WTC11 (cell line): ENCODE data around the gene RASSF4. TPM values are rescaled to one million over a fixed set of nuclear protein-coding genes. Genes with fewer than 3 reads are reported as not detected.

ENCODE experiments used
- ATAC-seq: fragments of 200-7000 bp; cut with Tn5 transposase; 2 replicates; pipeline ENCODE4 v1.10.0; 2021; ENCODE audit warnings: mild to moderate bottlenecking, moderate library complexity
- CTCF ChIA-PET: fragments of 300-600 bp; sonication (Branson Sonifier 250); formaldehyde crosslinking; loops from one replicate; lab custom pipeline; 2021; ENCODE audit warnings: antibody characterized with exemption; lab: Charles Lee
- POLR2A ChIA-PET: fragments of 350-600 bp; sonication (Branson Sonifier 250); formaldehyde crosslinking; loops from one replicate; lab custom pipeline; 2021; ENCODE audit warnings: antibody characterized with exemption; lab: Charles Lee
- DNase-seq: peaks from one replicate; pipeline ENCODE4 v3.0.0; 2021; ENCODE audit warnings: low spot score
- H3K27ac Mint-ChIP-seq: 2 replicates; pipeline ENCODE4 v1.8.0; 2021; ENCODE audit warnings: mixed read lengths
- H3K27me3 Mint-ChIP-seq: 2 replicates; pipeline ENCODE4 v1.8.0; 2021; ENCODE audit warnings: low read depth, mild to moderate bottlenecking, moderate library complexity, mixed read lengths
- H3K36me3 Mint-ChIP-seq: 2 replicates; pipeline ENCODE4 v1.8.0; 2021; ENCODE audit warnings: mixed read lengths
- H3K4me1 Mint-ChIP-seq: 2 replicates; pipeline ENCODE4 v1.8.0; 2022; ENCODE audit warnings: mixed read lengths
- H3K4me3 Mint-ChIP-seq: 2 replicates; pipeline ENCODE4 v1.8.0; 2021; ENCODE audit warnings: mild to moderate bottlenecking, moderate library complexity, mixed read lengths
- H3K9me3 Mint-ChIP-seq: 2 replicates; pipeline ENCODE4 v1.8.0; 2021; ENCODE audit warnings: mixed read lengths
- CREM ChIP-seq: sonication (generic); formaldehyde crosslinking; IDR thresholded peaks from 2 replicates; pipeline ENCODE4 v1.8.1; 2022; ENCODE audit warnings: mild to moderate bottlenecking, missing genetic modification reagents, moderate library complexity
- ELF4 ChIP-seq: sonication (generic); formaldehyde crosslinking; IDR thresholded peaks from 2 replicates; pipeline ENCODE4 v1.8.1; 2022; ENCODE audit warnings: low read depth, mild to moderate bottlenecking, moderate library complexity, missing genetic modification reagents
- GTF2I ChIP-seq: fragments of 250-450 bp; sonication (Bioruptor Pico); conservative IDR thresholded peaks from 2 replicates; pipeline ENCODE4 v1.4.0; 2021; ENCODE audit warnings: mild to moderate bottlenecking
- MAX ChIP-seq: sonication (generic); formaldehyde crosslinking; IDR thresholded peaks from 2 replicates; pipeline ENCODE4 v1.8.0; 2022; ENCODE audit warnings: mild to moderate bottlenecking, missing genetic modification reagents
- MYBL2 ChIP-seq: sonication (generic); formaldehyde crosslinking; IDR thresholded peaks from 2 replicates; pipeline ENCODE4 v1.8.1; 2023; ENCODE audit warnings: mild to moderate bottlenecking, moderate library complexity, missing genetic modification reagents
- NFATC4 ChIP-seq: fragments of 250-450 bp; sonication (Bioruptor Pico); IDR thresholded peaks from 2 replicates; pipeline ENCODE4 v1.9.0; 2021; ENCODE audit warnings: mild to moderate bottlenecking
- NR1H2 ChIP-seq: sonication (generic); formaldehyde crosslinking; IDR thresholded peaks from 2 replicates; pipeline ENCODE4 v1.9.0; 2021; ENCODE audit warnings: mild to moderate bottlenecking, moderate library complexity, missing genetic modification reagents
- NR2C2 ChIP-seq: sonication (generic); formaldehyde crosslinking; IDR thresholded peaks from 2 replicates; pipeline ENCODE4 v1.8.0; 2022; ENCODE audit warnings: mild to moderate bottlenecking, missing genetic modification reagents
- NR3C1 ChIP-seq: sonication (generic); formaldehyde crosslinking; conservative IDR thresholded peaks from 2 replicates; pipeline ENCODE4 v1.8.1; 2023; ENCODE audit warnings: low read depth, mild to moderate bottlenecking, missing genetic modification reagents
- OVOL2 ChIP-seq: fragments of 250-450 bp; sonication (Bioruptor Pico); IDR thresholded peaks from 2 replicates; pipeline ENCODE4 v1.9.0; 2021; ENCODE audit warnings: mild to moderate bottlenecking, borderline replicate concordance
- RORB ChIP-seq: fragments of 250-450 bp; sonication (Bioruptor Pico); IDR thresholded peaks from 2 replicates; pipeline ENCODE4 v1.9.0; 2021; ENCODE audit warnings: mild to moderate bottlenecking
- SMAD4 ChIP-seq: sonication (generic); formaldehyde crosslinking; IDR thresholded peaks from 2 replicates; pipeline ENCODE4 v1.8.0; 2022; ENCODE audit warnings: mild to moderate bottlenecking, missing genetic modification reagents
- SOX15 ChIP-seq: fragments of 250-450 bp; sonication (Bioruptor Pico); IDR thresholded peaks from 2 replicates; pipeline ENCODE4 v1.9.0; 2021; ENCODE audit warnings: mild to moderate bottlenecking
- TEAD1 ChIP-seq: sonication (generic); formaldehyde crosslinking; IDR thresholded peaks from 2 replicates; pipeline ENCODE4 v1.8.0; 2022; ENCODE audit warnings: mild to moderate bottlenecking, missing genetic modification reagents
- USF2 ChIP-seq: sonication (generic); formaldehyde crosslinking; IDR thresholded peaks from 2 replicates; pipeline ENCODE4 v1.8.1; 2023; ENCODE audit warnings: mild to moderate bottlenecking, missing genetic modification reagents, moderate library complexity
- ZNF232 ChIP-seq: sonication (generic); formaldehyde crosslinking; IDR thresholded peaks from 2 replicates; pipeline ENCODE4 v1.8.0; 2022; ENCODE audit warnings: mild to moderate bottlenecking, missing genetic modification reagents
- ZNF263 ChIP-seq: sonication (generic); formaldehyde crosslinking; IDR thresholded peaks from 2 replicates; pipeline ENCODE4 v1.8.1; 2022; ENCODE audit warnings: low read depth, mild to moderate bottlenecking, moderate library complexity, missing genetic modification reagents
- ZNF416 ChIP-seq: fragments of 250-450 bp; sonication (Bioruptor Pico); IDR thresholded peaks from 2 replicates; pipeline ENCODE4 v1.9.0; 2021; ENCODE audit warnings: mild to moderate bottlenecking, inconsistent platforms
- ZSCAN18 ChIP-seq: fragments of 250-450 bp; sonication (Bioruptor Pico); IDR thresholded peaks from 2 replicates; pipeline ENCODE4 v2.1.2; 2022; ENCODE audit warnings: mild to moderate bottlenecking, moderate library complexity
- total RNA-seq: library from RNA; stranded (reverse); gene quantifications from 3 replicates; pipeline ENCODE4 v1.2.3, GENCODE V29; 2021
- TF ChIP-seq, protein P1 (sequence below): sonication (generic); formaldehyde crosslinking; IDR thresholded peaks from 2 replicates; pipeline ENCODE4 v1.8.0; 2022; ENCODE audit warnings: mild to moderate bottlenecking, missing genetic modification reagents
- TF ChIP-seq, protein P2 (sequence below): fragments of 250-450 bp; sonication (Bioruptor Pico); IDR thresholded peaks from 2 replicates; pipeline ENCODE4 v1.9.0; 2021; ENCODE audit warnings: moderate library complexity, mild to moderate bottlenecking, inconsistent platforms, borderline replicate concordance
- TF ChIP-seq, protein P3 (sequence below): sonication (generic); formaldehyde crosslinking; conservative IDR thresholded peaks from 2 replicates; pipeline ENCODE4 v1.8.1; 2023; ENCODE audit warnings: mild to moderate bottlenecking, low read depth, missing genetic modification reagents, moderate library complexity
- TF ChIP-seq, protein P4 (sequence below): sonication (generic); formaldehyde crosslinking; IDR thresholded peaks from 2 replicates; pipeline ENCODE4 v1.8.1; 2023; ENCODE audit warnings: mild to moderate bottlenecking, missing genetic modification reagents, borderline replicate concordance

RASSF4 gene
- total RNA-seq, 1 experiment from 2014 or later: 15.7 TPM

DNA sequence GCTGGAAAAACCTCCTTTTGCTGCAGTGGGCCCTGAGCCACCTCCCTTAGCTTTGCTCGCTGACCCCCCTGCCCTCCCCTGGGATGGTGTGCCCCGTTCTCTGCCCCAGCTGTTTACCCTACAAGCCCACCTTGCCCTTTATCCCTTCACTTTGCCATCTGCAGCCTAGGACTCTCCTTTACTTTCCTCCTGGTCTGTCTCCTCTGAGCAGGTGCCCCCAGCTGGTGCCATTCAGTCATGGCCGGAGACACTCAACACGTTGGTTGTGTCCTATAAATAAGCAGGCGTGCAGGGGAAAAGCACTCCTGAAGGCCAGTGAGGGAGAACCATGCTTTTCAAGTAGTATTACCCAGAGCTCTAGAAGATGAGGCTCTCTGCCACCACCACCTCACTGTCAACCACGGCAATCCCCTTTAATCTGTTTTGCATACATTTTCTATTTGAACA, 6.1 kb downstream of the RASSF4 start:
- DNase-seq (no peak), ATAC-seq (no peak)
- CTCF ChIA-PET: interaction anchor here (0.9 to 3.6 kb wide), 8 partner anchors 8 to 33 kb away, joined by 3 to 25 read pairs (median 7); no protein-coding TSS in a partner anchor
- no peaks in the 10 kb centered on the region for H3K9me3 Mint-ChIP-seq
- H3K27me3 Mint-ChIP-seq: peaks cover 2% of the 10 kb centered on the region
- TF ChIP-seq ZNF263 (CRISPR knock-in tag): no peak
- TF ChIP-seq MYBL2: no peak
- no peak for TF ChIP-seq SOX15 (CRISPR knock-in tag)
- TF ChIP-seq SMAD4 (CRISPR knock-in tag): no peak
- TF ChIP-seq ZNF416: no peak
- no peak for TF ChIP-seq ELF4 (CRISPR knock-in tag)
- TF ChIP-seq, protein P1, sequence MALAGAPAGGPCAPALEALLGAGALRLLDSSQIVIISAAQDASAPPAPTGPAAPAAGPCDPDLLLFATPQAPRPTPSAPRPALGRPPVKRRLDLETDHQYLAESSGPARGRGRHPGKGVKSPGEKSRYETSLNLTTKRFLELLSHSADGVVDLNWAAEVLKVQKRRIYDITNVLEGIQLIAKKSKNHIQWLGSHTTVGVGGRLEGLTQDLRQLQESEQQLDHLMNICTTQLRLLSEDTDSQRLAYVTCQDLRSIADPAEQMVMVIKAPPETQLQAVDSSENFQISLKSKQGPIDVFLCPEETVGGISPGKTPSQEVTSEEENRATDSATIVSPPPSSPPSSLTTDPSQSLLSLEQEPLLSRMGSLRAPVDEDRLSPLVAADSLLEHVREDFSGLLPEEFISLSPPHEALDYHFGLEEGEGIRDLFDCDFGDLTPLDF (CRISPR knock-in tag): no peak
- TF ChIP-seq, protein P2, sequence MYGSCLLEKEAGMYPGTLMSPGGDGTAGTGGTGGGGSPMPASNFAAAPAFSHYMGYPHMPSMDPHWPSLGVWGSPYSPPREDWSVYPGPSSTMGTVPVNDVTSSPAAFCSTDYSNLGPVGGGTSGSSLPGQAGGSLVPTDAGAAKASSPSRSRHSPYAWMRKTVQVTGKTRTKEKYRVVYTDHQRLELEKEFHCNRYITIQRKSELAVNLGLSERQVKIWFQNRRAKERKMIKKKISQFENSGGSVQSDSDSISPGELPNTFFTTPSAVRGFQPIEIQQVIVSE (CRISPR knock-in tag): no peak
- no peak for TF ChIP-seq NR2C2 (CRISPR knock-in tag)
- no peak for TF ChIP-seq MAX
- TF ChIP-seq CREM: no peak
- TF ChIP-seq NFATC4 (CRISPR knock-in tag): no peak
- TF ChIP-seq USF2 (CRISPR knock-in tag): no peak
- TF ChIP-seq, protein P3, sequence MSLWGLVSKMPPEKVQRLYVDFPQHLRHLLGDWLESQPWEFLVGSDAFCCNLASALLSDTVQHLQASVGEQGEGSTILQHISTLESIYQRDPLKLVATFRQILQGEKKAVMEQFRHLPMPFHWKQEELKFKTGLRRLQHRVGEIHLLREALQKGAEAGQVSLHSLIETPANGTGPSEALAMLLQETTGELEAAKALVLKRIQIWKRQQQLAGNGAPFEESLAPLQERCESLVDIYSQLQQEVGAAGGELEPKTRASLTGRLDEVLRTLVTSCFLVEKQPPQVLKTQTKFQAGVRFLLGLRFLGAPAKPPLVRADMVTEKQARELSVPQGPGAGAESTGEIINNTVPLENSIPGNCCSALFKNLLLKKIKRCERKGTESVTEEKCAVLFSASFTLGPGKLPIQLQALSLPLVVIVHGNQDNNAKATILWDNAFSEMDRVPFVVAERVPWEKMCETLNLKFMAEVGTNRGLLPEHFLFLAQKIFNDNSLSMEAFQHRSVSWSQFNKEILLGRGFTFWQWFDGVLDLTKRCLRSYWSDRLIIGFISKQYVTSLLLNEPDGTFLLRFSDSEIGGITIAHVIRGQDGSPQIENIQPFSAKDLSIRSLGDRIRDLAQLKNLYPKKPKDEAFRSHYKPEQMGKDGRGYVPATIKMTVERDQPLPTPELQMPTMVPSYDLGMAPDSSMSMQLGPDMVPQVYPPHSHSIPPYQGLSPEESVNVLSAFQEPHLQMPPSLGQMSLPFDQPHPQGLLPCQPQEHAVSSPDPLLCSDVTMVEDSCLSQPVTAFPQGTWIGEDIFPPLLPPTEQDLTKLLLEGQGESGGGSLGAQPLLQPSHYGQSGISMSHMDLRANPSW (CRISPR knock-in tag): no peak
- TF ChIP-seq TEAD1: no peak
- TF ChIP-seq, all 79 proteins: peak for 0
- POLR2A ChIA-PET: no interaction called here
- H3K4me3 Mint-ChIP-seq: no peak overlapping the region; the same call in 1 of the 2 replicates
- peak overlapping the region; percentile 88 for H3K27ac Mint-ChIP-seq
- H3K36me3 Mint-ChIP-seq: peaks cover 17% of the 10 kb centered on the region
- H3K4me1 Mint-ChIP-seq: peaks cover 77% of the 10 kb centered on the region

GRCh38 chr10:44966129-44966815, 6.7 kb downstream of the RASSF4 start:
- H3K4me3 Mint-ChIP-seq: no peak overlapping the region
- H3K4me1 Mint-ChIP-seq: peaks cover 71% of the 10 kb centered on the region

More at GRCh38 chr10:44966129-44966815, 6.7 kb downstream of the RASSF4 start:
- H3K27me3 Mint-ChIP-seq: no peaks in the 10 kb centered on the region
- peaks cover 22% of the 10 kb centered on the region for H3K36me3 Mint-ChIP-seq
- H3K9me3 Mint-ChIP-seq: no peaks in the 10 kb centered on the region
- H3K27ac Mint-ChIP-seq: no peak overlapping the region
- DNase-seq (no peak), ATAC-seq (no peak)
- no peak for TF ChIP-seq GTF2I
- TF ChIP-seq ZSCAN18: no peak
- TF ChIP-seq, protein P4, sequence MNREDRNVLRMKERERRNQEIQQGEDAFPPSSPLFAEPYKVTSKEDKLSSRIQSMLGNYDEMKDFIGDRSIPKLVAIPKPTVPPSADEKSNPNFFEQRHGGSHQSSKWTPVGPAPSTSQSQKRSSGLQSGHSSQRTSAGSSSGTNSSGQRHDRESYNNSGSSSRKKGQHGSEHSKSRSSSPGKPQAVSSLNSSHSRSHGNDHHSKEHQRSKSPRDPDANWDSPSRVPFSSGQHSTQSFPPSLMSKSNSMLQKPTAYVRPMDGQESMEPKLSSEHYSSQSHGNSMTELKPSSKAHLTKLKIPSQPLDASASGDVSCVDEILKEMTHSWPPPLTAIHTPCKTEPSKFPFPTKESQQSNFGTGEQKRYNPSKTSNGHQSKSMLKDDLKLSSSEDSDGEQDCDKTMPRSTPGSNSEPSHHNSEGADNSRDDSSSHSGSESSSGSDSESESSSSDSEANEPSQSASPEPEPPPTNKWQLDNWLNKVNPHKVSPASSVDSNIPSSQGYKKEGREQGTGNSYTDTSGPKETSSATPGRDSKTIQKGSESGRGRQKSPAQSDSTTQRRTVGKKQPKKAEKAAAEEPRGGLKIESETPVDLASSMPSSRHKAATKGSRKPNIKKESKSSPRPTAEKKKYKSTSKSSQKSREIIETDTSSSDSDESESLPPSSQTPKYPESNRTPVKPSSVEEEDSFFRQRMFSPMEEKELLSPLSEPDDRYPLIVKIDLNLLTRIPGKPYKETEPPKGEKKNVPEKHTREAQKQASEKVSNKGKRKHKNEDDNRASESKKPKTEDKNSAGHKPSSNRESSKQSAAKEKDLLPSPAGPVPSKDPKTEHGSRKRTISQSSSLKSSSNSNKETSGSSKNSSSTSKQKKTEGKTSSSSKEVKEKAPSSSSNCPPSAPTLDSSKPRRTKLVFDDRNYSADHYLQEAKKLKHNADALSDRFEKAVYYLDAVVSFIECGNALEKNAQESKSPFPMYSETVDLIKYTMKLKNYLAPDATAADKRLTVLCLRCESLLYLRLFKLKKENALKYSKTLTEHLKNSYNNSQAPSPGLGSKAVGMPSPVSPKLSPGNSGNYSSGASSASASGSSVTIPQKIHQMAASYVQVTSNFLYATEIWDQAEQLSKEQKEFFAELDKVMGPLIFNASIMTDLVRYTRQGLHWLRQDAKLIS: no peak
- TF ChIP-seq ZNF232 (CRISPR knock-in tag): no peak
- no peak for TF ChIP-seq RORB (CRISPR knock-in tag)
- TF ChIP-seq NR1H2: no peak
- no peak for TF ChIP-seq NR3C1 (CRISPR knock-in tag)
- no peak for TF ChIP-seq OVOL2 (CRISPR knock-in tag)
- POLR2A ChIA-PET: interaction anchor here (0.7 kb wide), 1 partner anchor 70 kb away, joined by 3 read pairs; no protein-coding TSS in a partner anchor
- CTCF ChIA-PET: interaction anchor here (0.9 to 2.6 kb wide), 6 partner anchors 9 to 33 kb away, joined by 3 to 25 read pairs (median 7); no protein-coding TSS in a partner anchor
